Measurements from ENCODE around the gene ASCL5.
A peak's percentile ranks its signal among the peaks of the same experiment; 100 is the strongest.

ASCL5 gene

DNA sequence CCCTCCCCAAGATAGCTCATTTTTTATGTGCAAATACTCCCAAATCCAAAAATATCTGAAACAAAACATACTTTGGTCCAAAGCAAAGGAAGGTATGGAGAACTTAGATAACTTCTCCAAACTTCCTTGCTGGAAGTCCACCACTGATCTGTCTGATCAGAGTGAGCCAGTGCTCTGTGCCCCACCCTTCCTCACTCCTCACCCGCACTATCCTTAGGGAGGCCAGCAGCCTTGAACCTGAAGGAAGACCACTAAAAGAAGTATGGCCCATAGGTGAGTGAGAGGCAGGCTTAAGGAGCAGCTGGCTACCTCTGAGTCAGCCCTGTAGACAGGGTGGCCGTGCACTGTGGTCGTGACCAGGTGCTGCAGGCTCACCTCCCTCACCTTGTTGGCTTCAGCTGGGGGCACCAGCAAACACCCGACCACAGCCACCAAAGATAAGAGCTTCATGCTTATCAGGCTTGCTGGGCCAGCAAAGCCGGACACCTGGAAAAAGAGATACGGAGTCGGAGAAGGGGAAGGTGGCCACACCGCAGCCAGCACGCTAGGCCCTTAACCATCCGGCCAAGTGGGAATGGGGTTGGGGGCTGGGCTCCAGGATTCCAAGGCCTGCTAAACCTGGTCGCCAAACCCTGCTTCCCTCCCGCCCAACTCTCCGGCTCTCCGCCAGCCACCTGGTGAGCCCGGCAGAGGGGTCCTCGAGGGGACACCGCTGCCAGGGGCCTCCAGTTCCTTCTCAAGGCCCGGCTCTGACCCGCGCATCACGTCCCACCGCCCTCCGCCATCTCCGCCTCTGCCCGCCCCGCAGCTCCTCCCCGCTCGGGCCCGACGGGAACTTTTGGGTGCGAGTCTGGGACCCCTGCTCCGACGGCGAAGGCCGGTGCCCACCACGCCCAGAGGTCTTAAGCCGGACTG lies 26.7 kb upstream of the ASCL5 start:
- DNase-seq (ENCODE audit: low spot score), result no peak

DNA sequence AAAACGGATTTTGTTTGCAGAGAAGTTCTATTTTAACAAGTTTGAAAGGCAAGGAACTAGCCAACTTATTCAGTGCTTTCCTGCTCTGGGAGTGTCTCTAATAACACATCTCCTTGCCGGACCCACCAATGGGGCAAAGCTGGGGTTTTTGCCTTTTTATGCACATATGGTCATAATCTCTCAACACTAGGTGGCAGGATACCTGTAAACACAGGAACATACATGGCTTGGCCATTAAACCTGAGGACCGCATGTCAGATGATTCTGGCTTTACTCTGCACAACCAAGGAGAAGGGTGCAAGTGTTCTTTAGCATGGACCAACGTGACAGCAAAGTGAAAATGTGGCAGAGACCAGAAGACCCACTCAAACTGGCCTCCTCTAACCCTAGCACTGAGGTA lies 22.4 kb upstream of the ASCL5 start:
- peak; percentile 65 for DNase-seq (ENCODE audit: low spot score)

DNA sequence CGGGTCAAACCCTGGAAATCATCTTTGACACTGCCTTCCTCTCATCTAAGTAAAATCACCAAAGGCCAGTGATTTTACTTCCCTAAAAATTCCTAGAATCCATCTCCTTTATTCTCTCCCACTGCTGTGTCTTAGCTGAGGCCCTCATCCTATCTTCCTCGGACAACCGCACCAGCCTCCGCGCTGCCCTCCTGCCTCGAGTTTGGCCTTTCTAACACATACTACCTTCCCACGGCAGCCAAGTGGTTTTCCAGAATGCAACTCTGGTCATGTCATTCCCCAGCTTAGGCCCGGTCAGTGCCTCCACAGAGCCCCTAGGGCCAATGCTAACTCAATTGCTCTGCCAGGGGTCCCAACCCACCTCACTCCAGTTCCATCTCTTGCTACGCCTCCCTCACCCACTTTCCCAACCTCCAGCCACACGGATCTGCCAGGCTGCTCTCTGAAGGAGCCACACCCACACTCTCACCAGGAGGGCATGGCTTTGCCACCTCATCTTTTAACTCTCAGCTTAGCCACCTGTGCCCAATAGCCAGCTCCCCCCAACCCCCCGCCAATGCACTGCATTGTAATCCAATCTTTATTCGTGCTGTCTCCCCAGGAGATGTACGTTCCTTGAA lies 20.5 kb upstream of the ASCL5 start:
- no peak for DNase-seq (ENCODE audit: low spot score)

DNA sequence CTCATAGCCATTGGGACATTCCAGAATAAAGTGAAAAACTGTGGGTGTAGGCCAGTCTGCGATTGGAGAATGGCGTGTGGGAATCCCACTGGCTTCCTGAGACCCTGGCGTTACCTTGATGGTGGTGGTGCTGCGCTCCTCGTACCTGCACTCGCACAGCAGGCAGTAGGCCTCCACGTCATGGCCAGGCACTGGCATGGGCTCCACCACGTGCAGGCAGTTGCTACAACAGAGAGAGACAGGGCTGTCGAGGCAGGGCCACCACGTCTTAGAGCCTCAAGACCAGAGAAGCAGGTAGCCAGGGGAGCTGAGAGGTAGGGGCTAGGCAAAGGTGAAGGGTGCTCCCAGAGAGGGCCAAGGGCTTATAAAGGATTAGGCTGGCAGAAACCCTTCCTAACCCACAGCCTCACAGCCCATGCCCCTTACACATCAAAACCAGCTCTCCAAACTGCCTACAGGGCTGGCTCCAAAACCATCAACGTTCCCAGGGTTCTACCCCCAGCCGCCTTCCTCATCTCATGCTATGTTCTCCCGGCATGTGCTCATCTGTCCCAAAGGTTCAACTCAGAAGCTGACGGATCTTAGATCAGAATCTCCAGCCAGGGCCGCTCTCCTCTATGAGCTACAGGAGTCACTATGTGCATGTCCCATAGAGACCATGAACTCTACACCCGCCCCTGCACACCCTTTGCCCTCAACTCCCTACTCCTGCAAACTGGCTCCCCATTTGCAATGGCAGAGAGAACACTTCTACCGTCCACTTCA lies 19.8 kb upstream of the ASCL5 start:
- DNase-seq (ENCODE audit: low spot score), result no peak

DNA sequence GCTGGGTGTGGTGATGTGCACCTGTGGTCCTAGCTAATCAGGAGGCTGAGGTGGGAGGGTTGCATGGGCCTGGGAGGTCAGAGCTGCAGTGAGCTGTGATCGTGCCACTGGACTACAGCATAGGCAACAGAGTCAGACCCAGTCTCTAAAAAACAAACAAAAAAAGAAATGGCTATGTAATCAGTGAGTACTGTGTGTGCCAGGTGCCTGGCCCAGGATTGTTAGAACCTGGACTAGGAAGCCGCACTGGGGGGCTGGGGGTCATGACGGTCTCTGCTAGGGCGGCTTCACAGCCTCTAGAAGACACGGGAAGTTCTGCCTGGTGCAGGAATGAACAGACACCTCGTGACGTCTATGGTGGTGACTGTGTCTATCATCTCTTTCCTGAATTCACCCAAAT lies 18.8 kb upstream of the ASCL5 start:
- DNase-seq (ENCODE audit: low spot score), result no peak

DNA sequence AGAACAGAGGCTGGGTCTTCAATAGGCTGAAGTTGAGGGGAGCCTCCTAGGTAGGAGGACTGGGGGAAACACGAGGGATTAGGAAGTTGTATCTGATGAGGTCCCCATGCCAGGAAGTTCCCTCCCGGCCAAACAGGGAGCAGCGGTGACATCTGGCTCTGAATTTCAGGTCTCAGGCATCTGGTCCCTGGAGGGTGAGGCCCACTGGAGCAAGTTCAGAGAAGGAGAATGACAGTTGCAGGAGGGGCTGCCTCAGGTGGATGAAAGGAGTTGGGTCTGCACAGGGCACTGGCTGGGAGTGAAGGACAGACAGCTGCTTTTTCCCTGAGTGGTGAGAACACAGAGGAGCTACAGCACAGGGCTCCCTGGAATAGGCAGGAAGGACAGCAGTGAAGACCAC lies 18.1 kb upstream of the ASCL5 start:
- no peak for DNase-seq (ENCODE audit: low spot score)

DNA sequence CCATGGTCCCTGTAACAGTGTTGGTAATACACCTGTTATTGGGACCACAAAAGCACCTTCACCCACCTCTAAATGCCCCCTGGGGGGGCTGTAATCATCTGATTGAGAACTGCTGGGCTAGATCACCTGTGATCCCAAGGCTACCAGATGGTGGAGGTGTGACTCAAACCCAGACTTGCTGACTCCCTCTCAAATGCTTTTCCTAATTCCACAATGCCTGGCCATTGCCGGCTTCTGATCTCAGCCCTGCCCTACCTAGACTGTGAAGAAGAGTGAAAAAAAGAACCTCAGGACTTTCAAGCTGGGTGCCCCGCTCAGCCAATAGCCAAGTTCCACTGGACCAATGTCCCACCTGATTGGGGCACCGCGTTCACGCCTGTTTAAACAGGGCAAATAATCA lies 17.7 kb upstream of the ASCL5 start:
- DNase-seq (ENCODE audit: low spot score), result no peak

DNA sequence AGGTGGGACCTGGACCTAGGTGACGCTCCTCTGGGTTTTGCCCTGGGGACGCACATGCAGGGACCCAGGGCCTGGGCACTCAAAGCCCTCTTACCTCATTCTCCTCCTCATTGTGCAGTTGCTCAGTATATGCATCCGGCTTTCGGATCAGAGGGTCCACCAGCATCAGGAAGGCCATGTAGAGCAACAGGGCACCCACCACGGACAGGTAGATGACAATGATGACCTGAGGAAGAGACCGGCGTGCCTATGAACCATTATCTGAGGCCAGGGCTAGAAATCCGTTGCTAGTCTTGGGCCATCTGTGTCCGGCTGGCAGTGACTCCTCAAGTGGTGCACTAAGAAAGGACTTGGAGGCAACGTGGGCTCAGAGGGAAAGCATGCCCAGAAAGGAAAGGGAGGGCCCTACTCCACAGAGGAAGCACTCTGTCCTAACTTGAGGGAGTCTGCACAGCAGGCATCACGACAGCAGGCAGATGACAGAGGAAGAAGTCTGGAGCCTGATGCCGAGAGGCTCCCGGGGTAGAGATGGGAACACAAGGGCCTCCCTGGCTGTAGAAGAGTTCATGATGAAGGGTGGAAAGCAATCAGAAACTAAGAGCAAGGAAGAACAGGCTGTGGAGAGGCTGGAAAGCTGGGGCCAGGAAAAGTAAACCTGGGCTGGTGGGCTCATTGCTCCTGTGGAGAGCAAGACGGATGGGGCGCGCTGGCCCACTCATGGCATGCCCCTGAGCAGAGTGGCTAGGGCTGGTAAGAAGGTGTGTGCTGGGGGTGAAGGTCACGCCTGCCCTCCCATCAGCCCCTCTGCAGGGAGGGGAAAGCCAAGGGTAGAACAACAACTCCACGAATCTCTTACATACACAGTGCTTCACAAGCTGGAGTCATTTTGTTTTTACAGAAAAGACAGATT lies 17.0 kb upstream of the ASCL5 start:
- DNase-seq (ENCODE audit: low spot score), result no peak

DNA sequence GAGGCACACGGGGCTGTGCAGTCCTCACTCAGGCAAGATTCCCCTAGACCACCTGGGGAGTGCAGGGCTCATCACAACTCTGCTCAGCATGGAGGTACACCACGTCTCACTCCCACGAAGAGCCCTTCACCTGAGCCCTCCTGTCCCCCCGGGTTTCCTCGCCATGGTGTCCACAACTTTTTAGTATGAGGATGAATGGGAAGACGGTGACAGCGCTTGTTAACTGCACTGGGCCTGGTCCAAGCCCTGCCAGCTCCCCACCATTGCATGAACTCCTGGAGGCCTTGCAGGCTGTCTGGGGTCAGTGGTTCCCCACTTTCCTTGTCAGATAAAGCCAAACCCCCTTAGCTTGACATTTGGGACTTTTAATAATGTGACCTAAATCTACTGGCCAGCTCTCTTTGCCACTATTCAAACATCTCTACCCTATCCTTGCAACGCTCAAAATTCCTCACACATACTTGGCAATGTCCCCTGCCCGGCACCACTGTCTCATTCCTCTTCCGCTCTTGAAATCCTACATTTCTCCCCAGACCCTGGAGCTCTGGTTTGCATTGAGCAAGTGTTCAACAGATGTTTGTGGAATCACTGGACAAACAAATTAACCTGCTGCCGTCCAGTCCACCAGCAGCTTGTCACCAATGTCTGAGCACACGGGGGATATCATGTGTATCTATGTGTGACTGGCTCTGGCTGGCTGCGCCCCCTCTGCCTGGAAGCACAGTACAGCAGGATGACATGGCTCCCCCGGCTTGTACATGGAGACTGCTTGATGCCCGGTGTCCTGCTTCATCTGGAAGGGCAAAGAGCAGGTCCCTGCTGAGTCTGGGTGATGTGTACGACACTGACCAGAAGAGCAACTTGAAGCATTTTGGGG lies 16.1 kb upstream of the ASCL5 start:
- no peak for DNase-seq (ENCODE audit: low spot score)

DNA sequence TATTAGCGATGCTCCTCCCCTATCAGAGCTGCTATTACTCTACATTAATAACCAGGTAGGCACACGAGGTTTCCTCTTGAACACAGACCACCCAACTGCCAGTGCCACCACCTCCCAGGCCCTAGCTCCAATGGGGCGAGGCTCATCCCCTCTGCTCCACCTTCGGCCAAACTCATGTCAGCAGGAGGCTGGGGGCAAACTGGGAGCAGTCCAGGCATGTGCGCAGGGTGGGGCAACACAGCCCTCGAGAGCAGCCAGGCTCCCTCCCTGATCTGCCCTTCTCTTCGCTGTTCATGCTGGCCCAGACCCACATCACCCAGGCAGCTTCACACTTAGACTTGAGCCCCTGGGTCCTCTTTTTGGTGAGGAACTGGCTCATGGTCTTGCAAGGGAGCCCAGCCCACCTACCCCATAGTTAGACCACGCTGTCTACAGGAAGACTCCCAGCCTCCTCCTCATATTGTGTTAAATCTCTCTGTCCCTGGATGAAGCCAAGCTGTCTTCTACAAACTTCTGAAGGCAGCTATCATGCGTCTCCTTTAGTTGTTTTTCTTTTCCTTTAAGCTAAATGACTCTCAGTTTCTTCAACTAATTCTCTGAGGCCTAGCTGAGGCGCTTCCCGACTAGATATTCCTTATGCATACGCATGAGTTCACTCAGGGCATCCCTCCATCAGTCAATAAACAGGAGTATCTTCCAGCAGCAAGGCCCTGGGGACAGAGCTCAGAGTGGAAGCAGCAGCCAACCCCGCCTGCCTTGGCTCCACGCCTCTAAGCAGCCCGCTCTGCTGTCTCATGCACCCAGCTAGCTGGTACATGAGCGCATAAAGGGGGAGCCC lies 15.2 kb upstream of the ASCL5 start:
- peak; percentile 83 for DNase-seq (ENCODE audit: low spot score)

DNA sequence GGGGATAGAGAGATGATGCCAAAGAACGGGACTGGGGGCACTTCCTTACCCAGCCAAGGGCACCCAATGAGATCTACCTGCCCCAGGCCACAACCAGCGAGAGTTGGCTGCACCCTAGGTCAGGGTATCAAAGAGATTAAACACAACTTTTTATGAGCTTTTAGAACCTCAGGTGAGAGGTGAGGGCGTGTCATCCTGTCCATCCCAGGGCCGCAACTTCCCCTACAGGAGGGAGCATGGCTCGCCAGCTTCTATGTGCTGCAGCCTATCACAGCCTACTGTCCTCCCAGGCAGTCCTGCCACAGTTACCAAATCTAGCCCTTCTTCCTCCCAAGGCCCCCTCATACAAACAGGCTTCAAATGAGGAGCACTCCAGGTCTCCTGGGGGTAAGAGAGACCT lies 14.4 kb upstream of the ASCL5 start:
- no peak for DNase-seq (ENCODE audit: low spot score)

DNA sequence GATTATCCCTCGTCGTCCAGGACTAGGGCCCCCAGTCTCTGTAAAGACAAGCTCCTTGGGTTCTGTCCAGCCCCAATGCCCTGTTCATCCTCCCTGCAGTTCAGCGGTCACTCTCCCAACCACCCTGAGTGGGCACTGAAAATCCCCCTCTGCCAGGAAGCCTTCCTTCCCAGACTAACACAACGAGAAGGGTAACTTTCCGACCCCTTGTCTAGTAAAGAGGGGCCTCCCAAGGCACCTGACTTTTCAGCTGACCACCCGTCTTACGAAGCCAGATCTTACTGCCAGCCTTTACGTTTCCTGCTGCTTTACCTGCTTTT lies 13.9 kb upstream of the ASCL5 start:
- no peak for DNase-seq (ENCODE audit: low spot score)

DNA sequence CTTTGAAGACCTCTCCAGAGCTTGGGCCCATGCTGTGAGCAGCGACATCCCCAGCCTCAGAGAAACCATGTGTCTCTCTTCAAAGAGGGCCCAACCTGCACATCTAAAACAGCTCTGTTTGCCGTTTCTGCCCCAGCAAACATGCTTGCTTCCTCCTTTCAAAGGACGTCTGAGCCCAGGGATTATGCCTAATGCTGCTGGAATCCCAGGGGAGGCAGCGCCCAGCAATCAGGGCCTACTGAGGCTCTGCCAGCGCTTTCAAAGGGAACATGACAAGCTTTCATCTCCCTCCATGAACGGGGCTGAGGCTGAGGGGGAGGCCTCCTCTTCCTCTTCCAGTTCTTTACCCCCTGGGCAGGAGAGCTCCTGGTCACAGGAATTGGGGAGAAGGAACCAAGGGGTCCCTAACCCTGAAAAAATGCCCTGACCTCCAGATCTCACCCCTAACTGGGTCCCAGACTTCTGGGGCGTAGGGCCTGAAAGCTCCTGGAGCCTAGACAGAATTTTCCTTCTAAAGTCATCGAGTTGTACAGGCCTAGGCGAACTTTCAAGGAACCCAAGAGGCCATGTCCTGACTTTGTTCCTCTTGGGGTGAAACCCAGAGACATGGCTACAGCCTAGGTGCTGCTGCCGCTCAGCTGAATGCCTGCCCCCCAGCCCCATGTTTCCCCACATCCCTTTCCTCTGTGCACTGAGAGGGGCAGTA lies 13.4 kb upstream of the ASCL5 start:
- peak; percentile 79 for DNase-seq (ENCODE audit: low spot score)

DNA sequence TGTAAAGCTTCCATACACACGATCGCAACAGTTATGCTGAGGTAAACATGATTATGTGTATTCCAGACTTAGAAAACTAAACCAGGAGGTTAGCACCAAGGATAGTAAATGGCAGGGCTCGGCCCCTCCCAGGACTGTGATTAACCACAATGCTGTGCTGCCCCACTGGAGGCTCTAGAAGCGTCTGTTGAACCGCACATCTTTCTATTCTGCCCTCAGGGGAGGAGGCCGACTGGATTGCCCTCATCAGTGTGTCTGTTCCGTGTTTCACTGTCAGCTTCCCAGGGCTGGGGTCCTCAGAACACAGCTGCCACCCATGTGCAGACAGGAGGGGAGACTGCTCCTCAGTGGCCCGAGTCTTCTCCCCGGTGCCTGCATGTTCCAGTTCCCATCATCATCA lies 12.8 kb upstream of the ASCL5 start:
- peak; percentile 34 for DNase-seq (ENCODE audit: low spot score)

DNA sequence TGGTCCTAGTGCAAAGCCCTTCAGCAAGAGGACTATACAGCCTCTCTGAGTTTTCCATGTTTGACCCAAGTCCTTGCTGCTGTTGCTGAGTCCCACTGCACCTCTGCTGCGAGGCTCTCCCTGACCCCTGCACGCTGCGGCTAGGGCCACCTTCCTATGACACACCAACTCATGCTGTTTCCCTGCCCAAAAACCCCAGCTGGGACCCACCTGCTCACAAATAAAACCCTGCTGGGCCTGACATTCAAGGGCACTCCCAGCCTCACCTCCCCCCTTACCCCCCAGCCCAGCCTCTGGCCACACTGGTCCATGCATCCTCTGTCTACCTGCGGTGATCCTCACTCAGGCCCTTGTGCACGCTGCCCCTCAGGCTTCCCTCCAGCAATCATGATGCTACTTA lies 12.3 kb upstream of the ASCL5 start:
- no peak for DNase-seq (ENCODE audit: low spot score)

DNA sequence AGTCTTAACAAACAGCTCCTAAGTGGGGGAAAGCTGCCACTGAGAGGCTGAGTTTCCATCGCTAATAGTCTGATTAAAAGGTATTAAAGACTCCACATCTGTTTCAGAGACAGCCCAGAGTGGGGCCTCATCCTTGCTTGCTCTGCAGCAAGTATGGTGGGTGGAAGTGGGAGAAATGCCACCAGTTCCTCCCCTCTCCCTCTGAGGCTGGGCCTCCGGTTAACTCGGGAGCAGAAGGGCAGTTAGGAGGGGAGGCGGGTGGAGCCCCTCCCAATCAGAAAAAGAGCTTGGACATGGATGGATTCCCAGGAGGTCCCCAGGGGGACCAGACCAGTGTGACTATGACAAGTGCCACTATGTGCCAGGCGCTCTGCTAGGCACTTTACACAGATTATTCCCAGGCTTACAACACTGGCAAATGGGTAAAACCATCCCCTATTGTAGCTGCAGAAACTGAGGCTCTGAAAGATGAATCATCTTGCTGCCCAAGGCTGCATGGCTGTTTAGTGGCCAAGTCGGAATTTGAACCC lies 11.4 kb upstream of the ASCL5 start:
- peak; percentile 76 for DNase-seq (ENCODE audit: low spot score)

DNA sequence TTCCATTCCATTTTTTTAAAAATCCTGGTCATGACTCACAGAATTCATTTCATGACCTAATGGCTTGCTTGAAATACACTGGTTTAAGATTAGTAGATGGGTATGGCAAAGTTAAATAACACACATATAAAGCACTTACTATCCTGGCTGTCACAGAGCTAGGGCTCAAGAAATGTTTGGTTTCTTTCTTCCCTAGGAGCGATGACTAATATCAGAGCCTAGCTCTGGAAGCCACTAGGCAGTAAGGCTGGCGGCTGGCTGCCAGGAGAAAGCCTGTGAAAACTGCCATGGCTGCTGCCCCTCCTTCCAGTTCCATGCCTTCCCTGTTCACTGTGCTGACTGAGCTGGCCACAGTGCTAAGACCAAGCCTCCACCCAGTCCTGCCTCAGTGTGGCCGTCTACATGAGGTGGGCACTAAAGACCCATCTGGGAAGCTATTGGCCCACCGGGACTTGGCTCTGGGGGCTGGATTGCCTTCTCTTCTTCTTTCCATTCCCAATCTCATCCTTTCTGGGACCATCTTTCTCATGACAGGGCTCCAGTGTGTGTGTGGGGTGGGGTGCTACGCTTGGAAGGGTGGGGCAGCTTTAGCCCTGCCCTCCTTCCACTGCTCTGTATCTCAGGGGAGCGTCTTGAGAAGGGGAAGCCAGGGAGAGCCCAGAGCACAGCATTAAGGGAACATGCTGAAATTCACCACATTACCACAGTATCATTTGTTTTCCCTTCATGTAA lies 10.8 kb upstream of the ASCL5 start:
- DNase-seq (ENCODE audit: low spot score), result peak; percentile 64

DNA sequence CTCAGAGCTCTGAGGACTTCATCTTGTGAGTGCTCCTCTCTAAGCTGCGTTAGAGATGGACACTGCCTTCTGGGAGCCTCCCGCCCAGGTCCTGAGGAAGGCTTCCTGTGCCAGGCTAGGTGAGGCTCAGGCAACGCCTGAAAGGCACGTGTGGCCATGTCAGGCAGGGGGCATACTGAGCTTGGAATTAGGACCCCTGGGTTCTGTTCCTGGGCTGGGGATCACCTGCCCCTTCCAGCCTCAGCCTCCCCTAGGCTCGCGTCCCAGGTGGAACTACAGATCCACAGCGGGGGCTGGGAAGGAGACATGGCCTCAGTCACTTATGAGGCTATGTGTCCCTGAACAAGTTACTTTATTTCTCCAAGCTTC lies 10.0 kb upstream of the ASCL5 start:
- DNase-seq (ENCODE audit: low spot score), result no peak
